ENCODE measurements around the gene SLC17A9. TPM values are rescaled to one million over a fixed set of nuclear protein-coding genes. Genes with fewer than 3 reads are reported as not detected.

The SLC17A9 gene
- total RNA-seq, 1 donor = 2.0 TPM

DNA sequence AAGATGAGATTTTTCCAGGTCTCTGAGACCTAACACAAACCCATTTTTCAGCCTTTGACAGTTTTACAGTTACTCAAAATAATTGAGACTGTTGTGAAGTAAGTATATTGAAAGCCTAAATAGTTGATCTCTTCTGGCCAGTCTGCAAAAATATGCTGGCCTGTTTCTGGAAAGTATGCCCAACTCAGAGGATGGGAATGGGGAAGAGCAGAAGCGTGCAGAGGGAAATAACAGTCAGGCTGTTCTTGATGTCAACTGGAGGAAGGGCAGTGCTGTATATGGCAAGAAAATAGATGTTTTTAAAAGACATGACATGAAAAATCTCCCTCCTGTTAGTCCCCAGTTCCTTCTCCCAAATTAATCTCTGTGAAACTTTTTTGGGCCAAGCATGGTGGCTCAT, 10.7 kb upstream of the SLC17A9 start:
- DNase-seq (ENCODE audit: low read depth) = no peak
- TF ChIP-seq, protein P1, sequence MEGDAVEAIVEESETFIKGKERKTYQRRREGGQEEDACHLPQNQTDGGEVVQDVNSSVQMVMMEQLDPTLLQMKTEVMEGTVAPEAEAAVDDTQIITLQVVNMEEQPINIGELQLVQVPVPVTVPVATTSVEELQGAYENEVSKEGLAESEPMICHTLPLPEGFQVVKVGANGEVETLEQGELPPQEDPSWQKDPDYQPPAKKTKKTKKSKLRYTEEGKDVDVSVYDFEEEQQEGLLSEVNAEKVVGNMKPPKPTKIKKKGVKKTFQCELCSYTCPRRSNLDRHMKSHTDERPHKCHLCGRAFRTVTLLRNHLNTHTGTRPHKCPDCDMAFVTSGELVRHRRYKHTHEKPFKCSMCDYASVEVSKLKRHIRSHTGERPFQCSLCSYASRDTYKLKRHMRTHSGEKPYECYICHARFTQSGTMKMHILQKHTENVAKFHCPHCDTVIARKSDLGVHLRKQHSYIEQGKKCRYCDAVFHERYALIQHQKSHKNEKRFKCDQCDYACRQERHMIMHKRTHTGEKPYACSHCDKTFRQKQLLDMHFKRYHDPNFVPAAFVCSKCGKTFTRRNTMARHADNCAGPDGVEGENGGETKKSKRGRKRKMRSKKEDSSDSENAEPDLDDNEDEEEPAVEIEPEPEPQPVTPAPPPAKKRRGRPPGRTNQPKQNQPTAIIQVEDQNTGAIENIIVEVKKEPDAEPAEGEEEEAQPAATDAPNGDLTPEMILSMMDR (IDR thresholded peaks at IDR 0.05; ENCODE audit: insufficient read depth, low read length) = no peak
- H3K4me3 ChIP-seq (ENCODE audit: low read depth, low read length) = no peak overlapping the region

DNA sequence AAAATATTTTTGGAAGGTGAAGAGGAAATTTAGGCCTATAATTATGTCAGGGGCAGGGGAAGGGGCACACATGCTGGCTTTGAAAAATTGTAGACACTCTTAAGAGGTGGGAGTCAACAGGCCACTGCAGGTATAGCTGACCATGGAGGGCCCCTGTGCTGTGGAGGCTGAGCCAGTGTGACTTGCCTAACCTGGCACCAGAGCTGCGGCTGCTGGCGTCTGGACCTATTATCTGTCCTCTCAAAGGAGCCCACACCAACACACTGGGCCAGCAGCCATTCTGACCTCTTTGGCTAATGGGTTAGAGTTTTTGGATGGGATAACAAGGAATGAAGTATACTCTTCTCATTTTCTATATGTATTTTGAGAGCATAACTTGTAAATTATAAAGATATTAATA, 10.1 kb upstream of the SLC17A9 start:
- TF ChIP-seq, protein P1 (IDR thresholded peaks at IDR 0.05; ENCODE audit: insufficient read depth, low read length) = no peak
- DNase-seq (ENCODE audit: low read depth) = no peak
- H3K4me3 ChIP-seq (ENCODE audit: low read depth, low read length) = no peak overlapping the region

DNA sequence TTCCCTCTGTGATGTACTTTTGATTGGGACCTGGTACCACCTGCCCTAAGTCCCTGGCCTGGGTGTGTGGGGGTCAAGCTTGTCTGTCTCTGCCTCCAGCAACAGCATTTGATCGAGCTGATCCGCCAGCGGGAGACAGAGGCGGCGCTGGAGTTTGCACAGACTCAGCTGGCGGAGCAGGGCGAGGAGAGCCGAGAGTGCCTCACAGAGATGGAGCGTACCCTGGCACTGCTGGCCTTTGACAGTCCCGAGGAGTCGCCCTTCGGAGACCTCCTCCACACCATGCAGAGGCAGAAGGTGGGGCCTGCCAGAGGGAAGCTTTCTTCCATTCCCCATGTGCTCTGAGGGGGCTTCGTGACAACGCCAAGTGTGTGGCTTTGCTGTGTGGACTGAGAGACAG, 9.1 kb upstream of the SLC17A9 start:
- no peak overlapping the region for H3K4me3 ChIP-seq (ENCODE audit: low read depth, low read length)
- DNase-seq (ENCODE audit: low read depth) = no peak
- TF ChIP-seq, protein P1 (IDR thresholded peaks at IDR 0.05; ENCODE audit: insufficient read depth, low read length) = no peak

DNA sequence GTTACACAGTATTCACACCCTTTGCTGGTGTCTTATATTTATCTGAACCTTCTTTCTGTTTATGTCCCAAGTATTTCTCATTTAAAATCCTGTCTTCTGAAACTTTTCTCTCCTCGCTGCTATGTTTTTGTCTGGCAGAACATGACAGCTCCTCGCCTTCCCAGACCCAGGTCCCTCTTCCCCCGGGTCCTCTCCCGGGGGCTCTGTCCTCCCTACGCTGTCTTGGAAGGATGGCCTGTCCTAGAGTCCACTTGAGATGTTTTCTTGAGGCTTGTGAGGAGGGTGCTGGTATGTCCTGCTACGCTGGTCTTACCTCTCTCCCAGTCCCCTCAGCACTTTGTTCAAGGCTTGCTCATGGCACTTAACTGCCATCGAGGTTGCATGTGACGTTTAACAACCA, 8.3 kb upstream of the SLC17A9 start:
- H3K4me3 ChIP-seq (ENCODE audit: low read depth, low read length) = no peak overlapping the region
- TF ChIP-seq, protein P1 (IDR thresholded peaks at IDR 0.05; ENCODE audit: insufficient read depth, low read length) = no peak
- no peak for DNase-seq (ENCODE audit: low read depth)

DNA sequence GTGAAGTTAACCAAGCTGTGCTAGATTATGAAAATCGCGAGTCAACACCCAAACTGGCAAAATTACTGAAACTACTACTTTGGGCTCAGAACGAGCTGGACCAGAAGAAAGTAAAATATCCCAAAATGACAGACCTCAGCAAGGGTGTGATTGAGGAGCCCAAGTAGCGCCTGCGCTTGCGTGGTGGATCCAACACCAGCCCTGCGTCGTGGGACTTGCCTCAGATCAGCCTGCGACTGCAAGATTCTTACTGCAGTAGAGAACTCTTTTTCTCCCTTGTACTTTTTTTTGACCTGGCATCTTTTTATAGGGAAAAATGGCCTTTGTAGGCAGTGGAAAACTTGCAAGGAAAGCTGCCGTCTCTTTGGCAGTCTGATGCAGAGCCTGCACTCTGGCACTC, 7.8 kb upstream of the SLC17A9 start:
- TF ChIP-seq, protein P1 (IDR thresholded peaks at IDR 0.05; ENCODE audit: insufficient read depth, low read length) = no peak
- H3K4me3 ChIP-seq (ENCODE audit: low read depth, low read length) = no peak overlapping the region
- DNase-seq (ENCODE audit: low read depth) = no peak

DNA sequence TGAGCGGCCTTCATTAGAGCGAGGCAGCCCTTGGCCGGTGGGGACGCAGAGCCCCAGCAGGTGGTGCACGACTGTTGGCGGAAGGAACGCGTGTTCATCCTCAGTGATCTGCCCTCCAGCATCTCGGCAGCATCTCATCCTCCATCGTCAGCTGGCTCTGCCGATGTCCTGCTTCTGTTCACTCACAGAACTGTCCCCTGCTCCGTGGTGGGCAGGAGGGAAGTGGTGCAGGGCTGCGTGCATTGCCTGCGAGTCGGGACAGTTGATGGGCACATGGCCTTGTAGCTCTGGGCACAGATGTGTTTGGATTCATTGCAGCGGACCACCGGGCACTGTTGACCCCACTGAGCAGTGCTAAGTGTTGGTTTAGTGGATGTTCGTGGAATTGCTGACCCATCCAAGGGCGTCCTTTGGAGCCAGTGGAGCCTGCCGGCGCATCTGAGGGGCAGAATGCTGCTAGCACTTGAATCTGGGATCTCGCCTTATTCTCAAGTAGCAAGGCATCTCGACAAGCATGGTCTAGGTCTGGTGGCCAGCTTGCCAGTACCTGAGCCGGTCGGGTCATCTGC, 6.7 kb upstream of the SLC17A9 start:
- H3K4me3 ChIP-seq (ENCODE audit: low read depth, low read length) = no peak overlapping the region
- TF ChIP-seq, protein P1 (IDR thresholded peaks at IDR 0.05; ENCODE audit: insufficient read depth, low read length) = no peak
- no peak for DNase-seq (ENCODE audit: low read depth)

DNA sequence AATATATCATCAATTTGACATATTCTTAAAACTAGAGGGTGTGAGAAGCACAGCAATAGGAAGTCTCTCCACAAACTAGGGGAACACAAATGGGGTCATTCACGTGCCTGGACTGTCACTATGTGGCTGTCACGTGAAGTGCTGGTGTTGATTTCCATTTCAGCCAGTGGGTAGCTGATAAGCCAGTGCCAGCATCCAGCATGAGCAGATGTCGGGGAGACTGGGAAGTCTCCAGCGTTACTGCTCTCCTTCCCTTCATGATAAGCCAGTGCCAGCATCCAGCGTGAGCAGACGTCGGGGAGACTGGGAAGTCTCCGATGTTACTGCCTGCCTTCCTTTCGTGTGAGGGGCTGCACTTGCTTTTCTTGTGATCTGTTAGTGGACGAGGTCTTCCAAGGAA, 5.6 kb upstream of the SLC17A9 start:
- DNase-seq (ENCODE audit: low read depth) = peak; percentile 70
- TF ChIP-seq, protein P1 (IDR thresholded peaks at IDR 0.05; ENCODE audit: insufficient read depth, low read length) = no peak
- no peak overlapping the region for H3K4me3 ChIP-seq (ENCODE audit: low read depth, low read length)

Data from fibroblast of the aortic adventitia (primary cell).